Mammary epithelial cell (primary cell): ENCODE results near the gene COL1A2.

ENCODE experiments used
- CTCF ChIP-seq, 2 donors: IDR thresholded peaks in 1 of 2; conservative IDR thresholded peaks in 1 of 2; 2 replicates each; pipeline ENCODE4 v1.5.1; 2011 to 2012; ENCODE audit warnings: inconsistent platforms in 2 of 2, low read length in 2 of 2, mild to moderate bottlenecking in 2 of 2, control low read depth in 1 of 2, low read depth in 1 of 2; ENCODE audit not compliant: insufficient read depth in 1 of 2; ENCODE audit errors: extremely low read depth in 1 of 2
- EZH2 ChIP-seq: IDR thresholded peaks from 2 replicates; pipeline ENCODE4 v1.6.1; 2012; ENCODE audit warnings: low read length, inconsistent platforms, borderline replicate concordance

GRCh38 chr7:94452239-94452638, 57.5 kb downstream of the COL1A2 start:
- TF ChIP-seq EZH2 (no peak), CTCF (conservative IDR thresholded peaks at IDR 0.05 in 1 of 2, IDR thresholded peaks at IDR 0.05 in 1 of 2; ENCODE audit: extremely low read depth in 1 of 2, insufficient read depth in 1 of 2, low read depth in 1 of 2, low read length in 2 of 2) (no peak)
